ENCODE data around the gene TNNI3K. TPM values are rescaled to one million over a fixed set of nuclear protein-coding genes. Genes with fewer than 3 reads are reported as not detected.

Gene TNNI3K, protein sequence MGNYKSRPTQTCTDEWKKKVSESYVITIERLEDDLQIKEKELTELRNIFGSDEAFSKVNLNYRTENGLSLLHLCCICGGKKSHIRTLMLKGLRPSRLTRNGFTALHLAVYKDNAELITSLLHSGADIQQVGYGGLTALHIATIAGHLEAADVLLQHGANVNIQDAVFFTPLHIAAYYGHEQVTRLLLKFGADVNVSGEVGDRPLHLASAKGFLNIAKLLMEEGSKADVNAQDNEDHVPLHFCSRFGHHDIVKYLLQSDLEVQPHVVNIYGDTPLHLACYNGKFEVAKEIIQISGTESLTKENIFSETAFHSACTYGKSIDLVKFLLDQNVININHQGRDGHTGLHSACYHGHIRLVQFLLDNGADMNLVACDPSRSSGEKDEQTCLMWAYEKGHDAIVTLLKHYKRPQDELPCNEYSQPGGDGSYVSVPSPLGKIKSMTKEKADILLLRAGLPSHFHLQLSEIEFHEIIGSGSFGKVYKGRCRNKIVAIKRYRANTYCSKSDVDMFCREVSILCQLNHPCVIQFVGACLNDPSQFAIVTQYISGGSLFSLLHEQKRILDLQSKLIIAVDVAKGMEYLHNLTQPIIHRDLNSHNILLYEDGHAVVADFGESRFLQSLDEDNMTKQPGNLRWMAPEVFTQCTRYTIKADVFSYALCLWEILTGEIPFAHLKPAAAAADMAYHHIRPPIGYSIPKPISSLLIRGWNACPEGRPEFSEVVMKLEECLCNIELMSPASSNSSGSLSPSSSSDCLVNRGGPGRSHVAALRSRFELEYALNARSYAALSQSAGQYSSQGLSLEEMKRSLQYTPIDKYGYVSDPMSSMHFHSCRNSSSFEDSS
- total RNA-seq = 0.24 and 3.6 TPM in 2 replicates

DNA sequence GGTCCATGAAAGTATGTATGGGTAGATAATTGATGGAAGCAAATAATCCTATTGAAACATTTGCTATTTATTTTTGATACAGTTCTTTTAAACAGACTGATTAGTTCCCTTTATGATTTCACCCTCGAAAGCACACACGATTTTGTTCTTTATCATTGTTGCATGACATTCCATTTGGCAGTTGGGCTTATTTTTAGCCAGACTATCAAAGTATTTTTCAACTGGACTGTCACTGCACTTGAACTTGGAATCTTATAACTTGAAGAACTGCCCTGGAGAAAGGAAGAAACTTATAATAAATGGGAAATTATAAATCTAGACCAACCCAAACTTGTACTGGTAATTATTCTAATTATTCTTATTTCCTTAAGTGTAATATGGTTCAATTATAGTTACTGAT is at the start of gene TNNI3K:
Gene TNNI3K, plus strand, starts transcription at position 235 of the 400 bp plus-strand sequence. Its CDS starts 65 bp downstream, at position 300.

DNA sequence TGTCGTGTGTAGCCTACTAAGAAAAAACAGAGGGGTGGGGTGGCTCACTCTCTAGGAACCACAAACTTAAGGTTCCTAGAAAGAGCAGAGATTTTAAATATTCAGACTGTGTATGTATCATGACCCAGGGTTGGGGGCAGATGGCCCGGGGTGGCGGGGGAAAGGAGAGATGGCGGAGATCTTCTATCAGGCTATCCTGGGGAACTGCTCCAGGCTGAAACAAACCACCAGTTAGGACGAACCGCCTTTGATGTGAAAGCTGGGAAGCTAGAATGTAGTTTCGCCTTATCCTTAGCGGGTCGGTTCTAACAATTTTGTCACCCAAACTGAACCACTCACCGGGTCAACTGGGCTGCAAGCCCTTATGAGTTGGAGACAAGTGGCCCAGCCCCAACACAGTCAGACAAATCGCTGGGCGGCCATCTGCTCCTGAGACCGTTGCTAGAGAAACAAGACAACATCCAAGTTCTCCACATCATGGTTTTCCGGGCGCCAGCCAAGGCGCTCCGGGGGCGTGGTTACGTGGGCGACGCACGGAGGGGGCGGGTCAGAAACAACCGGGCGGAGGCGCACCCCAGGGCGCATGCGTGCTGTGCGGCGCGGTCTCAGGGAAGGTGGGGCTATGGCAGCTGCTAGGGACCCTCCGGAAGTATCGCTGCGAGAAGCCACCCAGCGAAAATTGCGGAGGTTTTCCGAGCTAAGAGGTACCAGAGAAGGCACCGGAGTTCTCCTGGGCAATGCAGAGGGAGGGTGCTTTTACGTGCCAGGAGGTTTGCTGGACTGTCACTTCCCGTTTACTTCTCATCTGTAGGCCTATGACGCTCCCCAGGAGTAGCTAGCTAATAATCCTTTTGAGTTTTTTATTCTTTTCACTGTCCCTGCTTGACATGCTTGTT is 37.3 kb upstream of the TNNI3K start, which contains the start of the genes FPGT and LRRIQ3:
Gene FPGT, plus strand, starts transcription at position 586 of the 896 bp plus-strand sequence. Its CDS starts 37 bp downstream, at position 623.
Gene LRRIQ3, minus strand, starts transcription at position 520 of the 896 bp plus-strand sequence. CDS start 14,492 bp downstream, outside the sequence.

DNA sequence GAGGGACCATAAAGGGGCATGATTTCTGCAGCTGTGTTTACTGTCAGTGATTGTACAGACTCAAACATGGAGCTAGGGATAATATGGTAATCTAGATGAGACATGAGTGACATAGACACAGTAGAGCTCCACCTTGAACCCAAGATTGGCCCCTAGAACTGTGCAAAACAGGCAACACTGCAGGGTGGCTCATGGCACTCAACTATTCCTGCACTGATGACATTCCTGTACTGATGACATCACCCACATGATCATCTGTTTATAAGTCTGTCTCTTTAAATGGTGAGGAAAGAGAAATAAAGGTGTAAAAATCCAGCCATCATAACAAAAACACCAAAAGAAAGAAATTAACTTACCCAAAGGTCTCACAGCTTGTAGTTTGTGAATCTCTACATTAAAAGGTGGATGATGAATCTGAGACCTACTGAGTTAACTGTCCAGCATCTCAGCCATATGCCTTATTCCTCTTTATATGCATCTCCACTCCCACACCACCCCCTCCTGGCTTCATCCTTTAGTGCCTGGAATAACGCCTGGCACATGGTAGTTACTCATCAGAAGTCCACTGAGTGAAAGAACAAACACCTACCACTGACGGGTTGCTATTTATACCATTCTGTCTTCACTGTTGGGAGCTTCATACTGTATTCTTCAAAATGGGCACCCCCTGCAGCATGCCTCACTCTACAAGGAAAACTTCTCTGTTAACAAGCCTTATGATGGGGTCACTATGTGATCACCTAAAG is 277.2 kb downstream of the TNNI3K start, which contains the start of gene LRRC53:
Gene LRRC53, minus strand, starts transcription at position 442 of the 746 bp plus-strand sequence. CDS start 29,262 bp downstream, outside the sequence.

Other genes with a start within 250 kb of the TNNI3K start
- gene LRRIQ3, start 37.2 kb upstream of the TNNI3K start, total RNA-seq = 0.24 and 0.43 TPM in 2 replicates
- gene FPGT, start 37.1 kb upstream of the TNNI3K start, total RNA-seq = 9.2 and 16.6 TPM in 2 replicates